Endothelial cell of coronary artery (primary cell): Measurements from ENCODE around the gene EGR4. TPM values are rescaled to one million over a fixed set of nuclear protein-coding genes. Genes with fewer than 3 reads are reported as not detected.

Source experiments
- total RNA-seq: library from RNA; depleted of rRNA; stranded (reverse); fragments of >200 nt; gene quantifications from 2 replicates; pipeline ENCODE4 v1.2.3, GENCODE V29; 2014

EGR4 gene
- not detected in 2 replicates for total RNA-seq

GRCh38 chr2:73293534-73294171 is at the start of gene EGR4:
Gene EGR4 (minus strand): TSS chr2:73293548. CDS start chr2:73293317, 231 bp downstream.

GRCh38 chr2:73284296-73285158 is 8.8 kb downstream of the EGR4 start, which contains the start of gene FBXO41:
Gene FBXO41 (minus strand): TSS chr2:73284478. CDS start chr2:73269630, 14,848 bp downstream.

Other genes starting within 250 kb of the EGR4 start
- gene SFXN5, start 221.8 kb downstream of the EGR4 start, total RNA-seq = 13.5 and 15.4 TPM in 2 replicates
- gene RAB11FIP5, start 180.6 kb downstream of the EGR4 start, total RNA-seq = 34.2 and 39.9 TPM in 2 replicates
- not detected in 2 replicates for gene NOTO, start 91.0 kb downstream of the EGR4 start, total RNA-seq
- 14.6 and 16.5 TPM in 2 replicates for gene SMYD5, start 79.3 kb downstream of the EGR4 start, total RNA-seq
- gene PRADC1, start 60.3 kb downstream of the EGR4 start, total RNA-seq = 13.2 and 21.0 TPM in 2 replicates
- gene CCT7, start 59.2 kb downstream of the EGR4 start, total RNA-seq = 501 and 527 TPM in 2 replicates
- 0.56 and 0.72 TPM in 2 replicates for gene FBXO41, start 9.1 kb downstream of the EGR4 start, total RNA-seq
- gene ALMS1, start 92.3 kb upstream of the EGR4 start, total RNA-seq = 8.9 and 10.1 TPM in 2 replicates